Measurements from ENCODE around the gene CYTIP. TPM values are rescaled to one million over a fixed set of nuclear protein-coding genes. Genes with fewer than 3 reads are reported as not detected.
"Not testable (repeated sequence)": the region's sequence is repeated elsewhere in the genome, so short reads cannot be mapped to it uniquely, and the experiment has no call there.

The CYTIP gene
- total RNA-seq, 4 donors from 2014 or later: 3.2 to 10.6 (median 7.2) TPM

GRCh38 chr2:157413326-157414035 lies 30.4 kb downstream of the CYTIP start:
- 72 to 83% methylated on average over 4 of the region's 4 CpGs for WGBS, 2 donors
- H3K27me3 ChIP-seq: no peaks in the 10 kb centered on the region
- no peak for DNase-seq
- no peak overlapping the region for H3K4me3 ChIP-seq (replicated peaks in 1 of 3)
- H3K27ac ChIP-seq: no peak overlapping the region
- TF ChIP-seq CTCF (IDR thresholded peaks at IDR 0.05) (no peak), POLR2A (IDR thresholded peaks at IDR 0.05) (no peak)
- no peaks in the 10 kb centered on the region for H3K9me3 ChIP-seq
- H3K4me1 ChIP-seq: no peaks in the 10 kb centered on the region
- intact Hi-C loops (cut with DNase I): no loop called here
- no peaks in the 10 kb centered on the region for H3K36me3 ChIP-seq

DNA sequence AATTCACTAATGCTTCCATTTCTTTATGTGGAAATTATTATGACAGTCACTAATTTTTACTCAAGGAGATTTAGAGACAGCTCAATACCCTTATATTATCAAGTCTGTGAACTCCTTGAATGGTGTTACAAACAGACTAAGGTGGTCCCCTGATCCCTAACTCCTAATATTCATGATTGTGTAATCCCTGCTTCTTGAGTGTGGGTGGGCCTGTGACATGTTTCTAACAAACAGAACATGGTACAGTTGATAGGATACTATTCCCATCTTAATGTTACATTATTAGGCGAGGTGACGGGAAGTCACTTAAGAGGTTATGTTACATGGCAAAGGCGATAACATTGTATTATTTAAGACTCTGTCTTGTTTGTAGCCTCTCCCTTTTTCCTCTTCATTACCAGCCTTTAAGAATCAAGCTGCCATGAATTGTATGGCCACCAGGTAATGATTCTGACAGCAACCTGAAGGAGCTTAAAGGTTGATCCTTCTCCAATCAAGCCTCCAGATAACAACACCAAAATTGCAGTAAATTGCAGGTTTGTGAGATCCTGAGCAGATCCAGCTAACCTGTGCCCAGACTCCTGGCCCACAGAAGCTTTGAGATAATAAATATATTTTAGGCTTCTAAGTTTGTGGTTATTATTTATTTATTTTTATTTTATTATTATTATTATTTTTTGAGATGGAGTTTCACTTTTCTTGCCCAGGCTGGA lies 32.1 kb downstream of the CYTIP start:
- Histone ChIP-seq H3K4me1 (no peaks in the 10 kb centered on the region), H3K36me3 (no peaks in the 10 kb centered on the region), H3K27ac (no peak overlapping the region), H3K27me3 (no peaks in the 10 kb centered on the region), H3K4me3 (replicated peaks in 1 of 3) (no peak overlapping the region), H3K9me3 (no peaks in the 10 kb centered on the region)
- WGBS, 2 donors: 98% methylated on average over 3 of the region's 3 CpGs
- TF ChIP-seq CTCF (IDR thresholded peaks at IDR 0.05) (no peak), POLR2A (IDR thresholded peaks at IDR 0.05) (no peak)
- intact Hi-C loops (cut with DNase I): no loop called here
- DNase-seq: no peak

DNA sequence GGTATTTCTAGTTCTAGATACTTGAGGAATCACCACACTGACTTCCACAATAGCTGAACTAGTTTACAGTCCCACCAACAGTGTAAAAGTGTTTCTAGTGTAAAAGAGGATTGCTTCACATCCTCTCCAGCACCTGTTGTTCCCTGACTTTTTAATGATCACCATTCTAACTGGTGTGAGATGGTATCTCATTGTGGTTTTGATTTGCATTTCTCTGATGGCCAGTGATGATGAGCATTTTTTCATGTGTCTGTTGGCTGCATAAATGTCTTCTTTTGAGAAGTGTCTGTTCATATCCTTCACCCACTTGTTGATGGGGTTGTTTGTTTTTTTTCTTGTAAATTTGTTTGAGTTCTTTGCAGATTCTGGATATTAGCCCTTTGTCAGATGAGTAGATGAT lies 38.5 kb downstream of the CYTIP start:
- DNase-seq; H3K27me3 ChIP-seq; H3K36me3 ChIP-seq; H3K27ac ChIP-seq; H3K4me1 ChIP-seq; H3K4me3 ChIP-seq (replicated peaks in 1 of 3); H3K9me3 ChIP-seq; intact Hi-C loops (cut with DNase I): not testable (repeated sequence)

DNA sequence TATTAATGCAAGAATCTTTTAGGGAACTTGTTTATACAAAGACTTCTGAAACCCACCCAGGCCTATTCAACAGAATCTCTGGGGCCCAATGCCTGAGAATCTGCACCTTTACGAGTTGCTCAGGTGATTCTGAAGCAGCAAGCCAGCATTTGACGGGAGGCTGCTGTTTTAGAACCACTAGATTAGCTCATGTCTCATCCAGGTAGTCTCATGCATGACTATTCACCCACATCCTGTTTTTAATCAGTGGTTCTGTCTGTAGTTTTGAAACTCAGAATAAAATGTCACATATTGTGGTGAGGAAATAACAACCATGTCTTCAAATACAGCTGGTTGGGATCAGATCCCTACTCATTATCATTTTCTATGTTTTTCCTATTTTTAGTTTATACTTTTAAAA lies 39.5 kb downstream of the CYTIP start:
- TF ChIP-seq CTCF (IDR thresholded peaks at IDR 0.05) (no peak), POLR2A (IDR thresholded peaks at IDR 0.05) (no peak)
- Histone ChIP-seq H3K27me3 (no peaks in the 10 kb centered on the region), H3K4me1 (no peaks in the 10 kb centered on the region), H3K36me3 (no peaks in the 10 kb centered on the region), H3K27ac (no peak overlapping the region), H3K4me3 (replicated peaks in 1 of 3) (no peak overlapping the region), H3K9me3 (no peaks in the 10 kb centered on the region)
- peak in 1 of 2 donors; percentile 3 for DNase-seq
- 43 to 47% methylated on average over 2 of the region's 2 CpGs for WGBS, 2 donors
- intact Hi-C loops (cut with DNase I): no loop called here

- H3K4me1 ChIP-seq; DNase-seq; H3K9me3 ChIP-seq; H3K27me3 ChIP-seq; H3K4me3 ChIP-seq (replicated peaks in 1 of 3); H3K27ac ChIP-seq; H3K36me3 ChIP-seq; intact Hi-C loops (cut with DNase I): not testable (repeated sequence)
- 79 to 87% methylated on average over 14 to 15 of the region's 15 CpGs for WGBS, 2 donors
Measured at GRCh38 chr2:157402801-157403485, 40.9 kb downstream of the CYTIP start.

GRCh38 chr2:157395811-157396210 lies 48.1 kb downstream of the CYTIP start:
- Histone ChIP-seq H3K9me3 (no peaks in the 10 kb centered on the region), H3K36me3 (no peaks in the 10 kb centered on the region), H3K4me3 (replicated peaks in 1 of 3) (no peak overlapping the region), H3K27me3 (no peaks in the 10 kb centered on the region), H3K4me1 (no peaks in the 10 kb centered on the region), H3K27ac (no peak overlapping the region)
- intact Hi-C loops (cut with DNase I): no loop called here
- TF ChIP-seq POLR2A (IDR thresholded peaks at IDR 0.05) (no peak), CTCF (IDR thresholded peaks at IDR 0.05) (no peak)
- DNase-seq: no peak
- WGBS, 2 donors: 76 to 80% methylated on average over 3 of the region's 3 CpGs

Measured in thyroid gland (tissue), 4 donors.